Lower leg skin (tissue), 4 donors: ENCODE results near the gene CCDC191. TPM values are rescaled to one million over a fixed set of nuclear protein-coding genes. Genes with fewer than 3 reads are reported as not detected.

Experiments used
- DNase-seq, 2 donors: peaks; one replicate each; pipeline ENCODE4 v3.0.0-alpha.2; 2019; ENCODE audit warnings: low spot score in 2 of 2
- H3K4me3 ChIP-seq: fragments of 200-600 bp; sonication (generic); 2 replicates; pipeline ENCODE4 v1.5.1; 2017; ENCODE audit warnings: mild to moderate bottlenecking, low read depth; ENCODE audit not compliant: poor library complexity, severe bottlenecking
- POLR2A ChIP-seq, 2 donors: fragments of 450-650 bp; IDR thresholded peaks; one replicate each; pipeline ENCODE4 v1.6.1; 2016 to 2017; ENCODE audit warnings: antibody characterized with exemption in 2 of 2, mild to moderate bottlenecking in 1 of 2, moderate library complexity in 1 of 2
- WGBS, 2 donors: methylation state at CpG; one replicate each; pipeline ENCODE4 v1.1.5; 2018; 5-methylcytosine and 5-hydroxymethylcytosine counted together
- intact Hi-C: fragments of 100-400 bp; cut with DNase I; formaldehyde crosslinking; loops from one replicate; pipeline ENCODE4 v1.15.0; 2023; ENCODE audit warnings: low total_unique reads
- total RNA-seq, 4 donors: library from RNA; depleted of rRNA; stranded (reverse); fragments of >200 nt; gene quantifications; one replicate each; pipeline ENCODE4 v1.1.0, GENCODE V29; 2016
- TF ChIP-seq, protein P1 (sequence below), 3 donors: fragments of 450-650 bp; IDR thresholded peaks; one replicate each; pipeline ENCODE4 v1.5.1; 2016; ENCODE audit warnings: antibody characterized with exemption in 3 of 3, mild to moderate bottlenecking in 3 of 3, moderate library complexity in 2 of 3

CCDC191 gene
- total RNA-seq, 4 donors from 2014 or later, result 2.5 to 7.3 (median 5.3) TPM

DNA sequence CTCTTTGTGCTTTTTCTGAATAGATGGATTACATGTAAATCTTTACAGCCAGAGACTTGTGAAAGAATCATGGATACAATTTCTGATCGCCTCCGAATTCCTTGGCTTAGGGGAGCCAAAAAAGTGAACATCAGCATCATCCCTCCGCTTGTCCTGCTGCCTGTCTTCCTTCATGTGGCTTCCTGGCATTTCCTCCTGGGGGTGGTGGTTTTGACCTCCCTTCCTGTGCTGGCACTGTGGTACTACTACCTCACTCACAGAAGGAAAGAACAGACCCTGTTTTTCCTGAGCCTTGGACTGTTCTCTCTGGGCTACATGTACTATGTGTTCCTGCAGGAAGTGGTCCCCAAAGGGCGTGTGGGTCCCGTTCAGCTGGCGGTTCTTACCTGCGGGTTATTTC is 102.6 kb downstream of the CCDC191 start:
- intact Hi-C loops, result no loop called here
- WGBS, 2 donors, result 46 to 52% methylated on average over 7 of the region's 7 CpGs

DNA sequence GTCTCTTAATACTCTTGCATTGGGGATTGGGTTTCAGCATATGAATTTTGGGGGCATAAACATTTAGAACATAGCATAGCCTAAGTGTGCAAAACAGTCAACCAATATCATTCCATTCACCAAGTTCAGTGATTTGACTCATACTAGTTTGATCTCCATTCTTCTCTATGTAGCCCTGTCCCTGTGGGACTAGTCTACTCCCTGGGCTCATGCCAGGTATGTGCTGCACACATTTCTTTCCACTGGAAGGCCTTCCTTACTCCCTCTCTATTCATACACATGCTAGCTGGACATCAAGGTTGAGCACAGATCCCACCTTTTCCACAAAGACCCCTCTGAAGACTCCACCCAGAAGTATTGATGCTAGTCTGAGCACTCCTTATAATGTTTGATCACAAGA is 103.4 kb downstream of the CCDC191 start:
- TF ChIP-seq, protein P1, sequence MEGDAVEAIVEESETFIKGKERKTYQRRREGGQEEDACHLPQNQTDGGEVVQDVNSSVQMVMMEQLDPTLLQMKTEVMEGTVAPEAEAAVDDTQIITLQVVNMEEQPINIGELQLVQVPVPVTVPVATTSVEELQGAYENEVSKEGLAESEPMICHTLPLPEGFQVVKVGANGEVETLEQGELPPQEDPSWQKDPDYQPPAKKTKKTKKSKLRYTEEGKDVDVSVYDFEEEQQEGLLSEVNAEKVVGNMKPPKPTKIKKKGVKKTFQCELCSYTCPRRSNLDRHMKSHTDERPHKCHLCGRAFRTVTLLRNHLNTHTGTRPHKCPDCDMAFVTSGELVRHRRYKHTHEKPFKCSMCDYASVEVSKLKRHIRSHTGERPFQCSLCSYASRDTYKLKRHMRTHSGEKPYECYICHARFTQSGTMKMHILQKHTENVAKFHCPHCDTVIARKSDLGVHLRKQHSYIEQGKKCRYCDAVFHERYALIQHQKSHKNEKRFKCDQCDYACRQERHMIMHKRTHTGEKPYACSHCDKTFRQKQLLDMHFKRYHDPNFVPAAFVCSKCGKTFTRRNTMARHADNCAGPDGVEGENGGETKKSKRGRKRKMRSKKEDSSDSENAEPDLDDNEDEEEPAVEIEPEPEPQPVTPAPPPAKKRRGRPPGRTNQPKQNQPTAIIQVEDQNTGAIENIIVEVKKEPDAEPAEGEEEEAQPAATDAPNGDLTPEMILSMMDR (IDR thresholded peaks at IDR 0.05), result no peak
- no peak for TF ChIP-seq POLR2A (IDR thresholded peaks at IDR 0.05)
- DNase-seq, result no peak
- H3K4me3 ChIP-seq, result no peak overlapping the region
- intact Hi-C loops, result no loop called here

More for the DNA sequence above, 102.6 kb downstream of the CCDC191 start:
- H3K4me3 ChIP-seq, result no peak overlapping the region
- DNase-seq, result no peak
- TF ChIP-seq, protein P1 (IDR thresholded peaks at IDR 0.05), result no peak
- no peak for TF ChIP-seq POLR2A (IDR thresholded peaks at IDR 0.05)

DNA sequence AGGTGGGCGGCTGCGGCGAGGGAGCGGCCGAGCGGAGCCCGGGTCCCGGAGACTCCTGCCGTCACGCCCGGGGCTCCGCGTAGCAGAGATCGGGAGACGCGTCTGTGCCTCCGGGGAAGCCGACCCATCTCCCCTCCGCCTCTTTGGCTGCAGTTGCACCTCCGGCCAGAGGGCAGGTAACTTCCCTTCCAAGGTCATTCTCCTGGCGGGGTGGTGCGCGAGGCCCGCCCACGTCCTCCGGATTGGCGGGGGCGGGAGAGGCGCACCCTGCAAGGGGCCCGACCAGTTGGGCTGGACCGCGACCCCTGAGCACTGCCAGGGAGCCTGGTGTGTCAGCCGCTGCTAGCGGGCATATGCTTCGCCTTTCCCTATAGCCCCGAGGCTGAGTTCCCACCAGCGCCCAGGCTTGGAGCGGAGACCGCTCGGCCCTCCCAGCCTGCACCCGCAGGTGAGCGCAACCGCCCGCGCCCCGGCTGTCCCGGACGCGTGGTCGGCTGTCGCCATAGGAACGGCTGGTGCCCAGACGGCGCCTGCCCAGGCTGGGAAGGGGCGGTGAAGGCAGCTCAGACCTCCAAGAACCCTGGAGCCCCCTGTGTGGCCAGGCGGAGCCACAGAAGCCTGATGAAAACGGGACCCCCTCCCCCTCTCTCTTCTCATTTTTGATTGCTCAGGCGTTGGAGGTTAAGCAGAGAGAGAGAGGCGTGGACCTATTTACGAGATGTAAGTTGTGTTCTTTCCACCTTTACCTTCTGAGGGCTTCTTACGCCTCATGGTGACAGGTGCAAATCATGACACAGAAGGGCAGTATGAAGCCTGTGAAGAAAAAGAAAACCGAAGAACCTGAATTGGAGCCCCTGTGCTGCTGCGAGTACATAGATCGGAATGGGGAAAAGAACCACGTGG is 108.1 kb downstream of the CCDC191 start:
- intact Hi-C loops, result no loop called here
- H3K4me3 ChIP-seq, result peak overlapping the region; percentile 56
- 2 to 3% methylated on average over 24 to 60 of the region's 65 CpGs for WGBS, 2 donors
- TF ChIP-seq POLR2A (IDR thresholded peaks at IDR 0.05), result no peak
- TF ChIP-seq, protein P1 (IDR thresholded peaks at IDR 0.05), result no peak
- DNase-seq, result peak in 1 of 2 donors; percentile 87

DNA sequence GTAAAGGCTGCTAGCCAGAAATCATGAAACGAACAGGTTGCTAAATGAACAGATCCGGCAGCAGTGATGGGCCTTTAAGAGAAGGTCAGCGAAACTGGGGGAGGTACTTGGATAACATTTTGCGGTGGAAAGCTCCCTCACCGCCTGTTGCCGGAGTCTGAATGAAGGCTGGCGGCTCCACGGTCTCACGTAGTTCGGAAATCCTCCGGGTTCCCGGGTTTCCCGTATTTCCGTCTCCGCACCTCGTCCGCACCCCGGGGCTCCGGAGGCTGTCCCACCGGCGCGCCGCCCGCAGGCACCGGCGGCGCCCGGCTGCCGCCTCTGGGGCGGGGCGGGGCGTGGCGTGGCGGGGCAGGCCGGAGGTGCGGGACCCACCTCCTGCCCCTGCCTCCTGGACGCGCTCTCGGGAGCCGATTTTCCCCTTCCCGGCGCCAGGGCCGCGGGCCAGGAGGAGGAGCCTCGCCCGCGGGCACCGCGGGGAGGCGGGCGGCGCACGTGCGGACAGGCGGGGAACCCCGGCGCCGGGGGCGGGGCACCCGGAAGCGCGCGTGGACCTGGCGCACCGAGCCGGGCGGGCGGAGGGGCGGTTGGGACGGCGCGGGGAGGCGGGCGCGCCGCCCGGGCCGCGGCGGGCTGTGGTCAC is 108.8 kb downstream of the CCDC191 start, which contains the start of gene ZDHHC23:
Gene ZDHHC23, plus strand, starts transcription at position 642 of the 643 bp plus-strand sequence. CDS start 790 bp downstream, outside the sequence.
- no peak for TF ChIP-seq POLR2A (IDR thresholded peaks at IDR 0.05)
- TF ChIP-seq, protein P1 (IDR thresholded peaks at IDR 0.05), result no peak

DNA sequence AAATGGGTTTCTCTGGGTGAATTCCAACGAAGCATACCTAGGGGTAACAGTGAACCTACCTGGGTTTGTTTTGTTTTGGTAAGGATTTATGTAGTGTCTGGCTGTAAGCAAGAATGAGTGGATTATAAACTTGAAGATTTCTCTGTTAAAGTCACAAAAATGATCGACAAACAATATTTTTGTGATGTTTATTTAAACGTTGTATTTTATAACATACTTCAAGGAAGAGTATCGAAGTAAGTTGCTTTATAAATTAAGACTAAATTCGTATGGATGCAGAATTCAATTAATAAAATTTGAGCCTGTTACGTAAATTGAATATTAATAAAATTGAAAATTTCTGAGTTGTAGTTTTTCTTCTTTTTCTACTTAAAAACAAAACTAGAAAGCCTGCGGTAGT is 109.5 kb downstream of the CCDC191 start:
- TF ChIP-seq POLR2A (IDR thresholded peaks at IDR 0.05), result no peak
- TF ChIP-seq, protein P1 (IDR thresholded peaks at IDR 0.05), result no peak
- H3K4me3 ChIP-seq, result no peak overlapping the region
- WGBS, 2 donors, result 78 to 80% methylated on average over 7 of the region's 7 CpGs
- intact Hi-C loops, result no loop called here
- DNase-seq, result no peak

More for the DNA sequence above, 108.8 kb downstream of the CCDC191 start, which contains the start of gene ZDHHC23:
- H3K4me3 ChIP-seq, result peak within 1 kb of the TSS; percentile 56
- DNase-seq, result peak; percentile 37 to 91
- 1 to 2% methylated on average over 23 to 51 of the region's 80 CpGs for WGBS, 2 donors
- intact Hi-C loops, result no loop called here
